Endothelial cell of umbilical vein (primary cell): ENCODE data around the gene ADARB1. TPM values are rescaled to one million over a fixed set of nuclear protein-coding genes. Genes with fewer than 3 reads are reported as not detected.

ENCODE experiments used
- BruUV-seq: library from RNA; stranded (reverse); fragments of 400-500 nt; replicated peaks from 2 replicates; lab custom pipeline; 2021; lab: Mats Ljungman, UMichigan
- CTCF ChIA-PET: fragments of 300-600, 350-600 bp; sonication (Branson Sonifier 250); formaldehyde crosslinking; loops from one replicate; lab custom pipeline; 2021; ENCODE audit warnings: antibody characterized with exemption, inconsistent platforms; lab: Charles Lee
- POLR2A ChIA-PET: fragments of 300-600, 350-600 bp; sonication (Branson Sonifier 250); formaldehyde crosslinking; loops from one replicate; lab custom pipeline; 2021; ENCODE audit warnings: antibody characterized with exemption, inconsistent platforms; lab: Charles Lee
- DNase-seq: peaks from one replicate; pipeline ENCODE4 v3.0.0-alpha.2; 2011; ENCODE audit warnings: low read depth, low spot score
- FAIRE-seq: peaks from 2 replicates; lab custom pipeline; 2011; peaks lifted over from hg19 to GRCh38; lab: Jason Lieb, UNC
- H2AFZ ChIP-seq: 2 replicates; pipeline ENCODE4 v1.6.0; 2012; ENCODE audit warnings: low read depth, low read length, control low read depth, inconsistent platforms
- H3K27ac ChIP-seq: 2 replicates; pipeline ENCODE4 v1.5.1; 2011; ENCODE audit warnings: low read depth, mild to moderate bottlenecking, control low read depth, low read length, moderate library complexity; ENCODE audit not compliant: insufficient read depth
- H3K27me3 ChIP-seq, 2 experiments: 2 replicates each; pipeline versions ENCODE4 v1.6.0 to v1.6.1; 2011; ENCODE audit warnings: low read length in 2 of 2, mixed read lengths in 1 of 2; ENCODE audit not compliant: control insufficient read depth in 2 of 2, insufficient read depth in 2 of 2
- H3K36me3 ChIP-seq, 2 experiments: 2 replicates in 1 of 2; 3 replicates in 1 of 2; pipeline ENCODE4 v1.5.1; 2011; ENCODE audit warnings: low read length in 2 of 2, mild to moderate bottlenecking in 1 of 2, moderate library complexity in 1 of 2; ENCODE audit not compliant: control insufficient read depth in 2 of 2, insufficient read depth in 2 of 2; ENCODE audit errors: extremely low read depth in 1 of 2
- H3K4me1 ChIP-seq: 3 replicates; pipeline ENCODE4 v1.5.1; 2011; ENCODE audit warnings: mild to moderate bottlenecking, low read length; ENCODE audit not compliant: control insufficient read depth, insufficient read depth; ENCODE audit errors: extremely low read depth
- H3K4me2 ChIP-seq: 2 replicates; pipeline ENCODE4 v1.6.1; 2011; ENCODE audit warnings: low read length, control low read depth, mixed read lengths; ENCODE audit not compliant: insufficient read depth
- H3K4me3 ChIP-seq, 3 experiments: fragments of 200-600 bp in 1 of 3; sonication (generic), shearing (Covaris generic) in 1 of 3; replicated peaks in 1 of 3; 2 replicates each; pipeline ENCODE4 v1.5.1; 2011 to 2016; ENCODE audit warnings: control low read depth in 3 of 3, low read length in 3 of 3, mild to moderate bottlenecking in 2 of 3, inconsistent platforms in 1 of 3, low read depth in 1 of 3, moderate library complexity in 1 of 3; ENCODE audit not compliant: insufficient read depth in 1 of 3
- H3K79me2 ChIP-seq: 2 replicates; pipeline ENCODE4 v1.6.0; 2012; ENCODE audit warnings: low read length, inconsistent platforms; ENCODE audit not compliant: control insufficient read depth, insufficient read depth
- H3K9ac ChIP-seq: replicated peaks from 2 replicates; pipeline ENCODE3; 2011; ENCODE audit warnings: low read length, control low read depth; ENCODE audit not compliant: insufficient read depth; ENCODE audit errors: extremely low read depth
- H3K9me1 ChIP-seq: replicated peaks from 3 replicates; pipeline ENCODE4 v1.6.0; 2011; ENCODE audit warnings: mild to moderate bottlenecking, low read length; ENCODE audit not compliant: control insufficient read depth, insufficient read depth; ENCODE audit errors: extremely low read depth
- H3K9me3 ChIP-seq: replicated peaks from 2 replicates; pipeline ENCODE4 v1.5.1; 2012; ENCODE audit warnings: low read length, inconsistent platforms; ENCODE audit not compliant: control insufficient read depth, insufficient read depth
- H4K20me1 ChIP-seq: replicated peaks from 2 replicates; pipeline ENCODE3; 2011; ENCODE audit warnings: mild to moderate bottlenecking, low read length; ENCODE audit not compliant: control insufficient read depth, insufficient read depth; ENCODE audit errors: extremely low read depth
- CTCF ChIP-seq, 2 donors: IDR thresholded peaks; 1 replicate in 1 of 2; 2 replicates in 1 of 2; pipeline ENCODE4 v1.5.1; 2011; ENCODE audit warnings: low read length in 2 of 2, mild to moderate bottlenecking in 2 of 2, moderate library complexity in 2 of 2, control low read depth in 1 of 2, inconsistent platforms in 1 of 2, low read depth in 1 of 2; ENCODE audit not compliant: insufficient read depth in 1 of 2; ENCODE audit errors: extremely low read depth in 1 of 2
- EZH2 ChIP-seq: IDR thresholded peaks from 2 replicates; pipeline ENCODE4 v1.6.1; 2012; ENCODE audit warnings: borderline replicate concordance, low read depth, mild to moderate bottlenecking, moderate library complexity, low read length, inconsistent platforms; ENCODE audit not compliant: severe bottlenecking
- FOS ChIP-seq: IDR thresholded peaks from 2 replicates; pipeline ENCODE4 v1.6.1; 2011; ENCODE audit warnings: mild to moderate bottlenecking, low read length, moderate library complexity, borderline replicate concordance; ENCODE audit not compliant: insufficient read depth
- GATA2 ChIP-seq: IDR thresholded peaks from 2 replicates; pipeline ENCODE4 v1.7.0; 2011; ENCODE audit warnings: low read depth, mild to moderate bottlenecking, moderate library complexity, mixed read lengths, low read length; ENCODE audit not compliant: insufficient read length, insufficient read depth
- JUN ChIP-seq: IDR thresholded peaks from 2 replicates; pipeline ENCODE4 v1.6.1; 2011; ENCODE audit warnings: borderline replicate concordance, low read depth; ENCODE audit not compliant: insufficient read length, insufficient read depth
- MAX ChIP-seq: IDR thresholded peaks from 2 replicates; pipeline ENCODE4 v1.6.1; 2011; ENCODE audit not compliant: insufficient read depth, insufficient read length
- MYC ChIP-seq: IDR thresholded peaks from one replicate; pipeline ENCODE4 v1.6.1; 2011; ENCODE audit warnings: mild to moderate bottlenecking, low read depth, low read length
- POLR2A ChIP-seq: IDR thresholded peaks from 2 replicates; pipeline ENCODE4 v1.6.1; 2012; ENCODE audit warnings: low read depth, mild to moderate bottlenecking, control low read depth, low read length
- POLR2AphosphoS5 ChIP-seq: IDR thresholded peaks from 2 replicates; pipeline ENCODE4 v1.6.1; 2012; ENCODE audit warnings: low read depth, mild to moderate bottlenecking, control low read depth, low read length, moderate library complexity; ENCODE audit not compliant: insufficient read depth
- dilution Hi-C: fragments of 300-500 bp; cut with MboI; formaldehyde crosslinking; loops from one replicate; pipeline ENCODE4 v1.15.0; 2019; ENCODE audit warnings: low sequenced_read_pairs; ENCODE audit not compliant: extremely low pct_ligation_motif_present
- intact Hi-C: fragments of 100-400 bp; cut with micrococcal nuclease; formaldehyde crosslinking; loops from one replicate; pipeline ENCODE4 v1.10.0; 2022
- polyA plus RNA-seq, 4 experiments: library from polyadenylated mRNA; depleted of rRNA in 3 of 4; stranded (reverse) in 3 of 4; unstranded in 1 of 4; fragments of >200 nt; gene quantifications; 2 replicates each; pipeline versions ENCODE4 v1.2.1 to v1.2.3, GENCODE V29; 2011 to 2012; ENCODE audit warnings: missing spikeins in 1 of 4
- total RNA-seq: library from RNA; stranded (reverse); gene quantifications from 2 replicates; pipeline ENCODE4 v1.2.3, GENCODE V29; 2021

The ADARB1 gene
- total and polyA plus RNA-seq, 2 donors (not counting 3 experiments of a cell fraction or from before 2014, with no cell fraction given) = 32.5 to 54.3 TPM

GRCh38 chr21:45088116-45088515 is 13.7 kb downstream of the ADARB1 start:
- Histone ChIP-seq H3K9me3 (no peaks in the 10 kb centered on the region), H3K4me2 (no peak overlapping the region), H3K9ac (no peak overlapping the region), H3K27me3 (no peaks in the 10 kb centered on the region), H3K79me2 (peaks cover 24% of the 10 kb centered on the region), H3K9me1 (no peaks in the 10 kb centered on the region), H3K4me3 (no peak overlapping the region), H3K4me1 (peaks cover 21% of the 10 kb centered on the region), H3K27ac (no peak overlapping the region), H3K36me3 (no peaks in the 10 kb centered on the region), H4K20me1 (no peaks in the 10 kb centered on the region), H2AFZ (no peak overlapping the region)
- no peak for DNase-seq
- ChIA-PET CTCF (no interaction called here), POLR2A (no interaction called here)
- no peak for FAIRE-seq
- TF ChIP-seq FOS = no peak
- no peak for TF ChIP-seq CTCF (IDR thresholded peaks at IDR 0.05; ENCODE audit: extremely low read depth in 1 of 2, insufficient read depth in 1 of 2, low read depth in 1 of 2, low read length in 2 of 2)
- TF ChIP-seq JUN = no peak
- no peak for TF ChIP-seq GATA2
- no peak for TF ChIP-seq MYC
- no peak for TF ChIP-seq POLR2A
- TF ChIP-seq MAX = no peak
- TF ChIP-seq POLR2AphosphoS5 = no peak
- TF ChIP-seq EZH2 = no peak
- intact Hi-C loops (no loop called here), dilution Hi-C loops (no loop called here)
- BruUV-seq = no TSS peak
